Body of pancreas (tissue), 4 donors: ENCODE measurements around the gene DYNLT1. TPM values are rescaled to one million over a fixed set of nuclear protein-coding genes. Genes with fewer than 3 reads are reported as not detected.

ENCODE experiments used
- ATAC-seq: fragments of 150-250 bp; one replicate; pipeline ENCODE4 v1.9.1; 2016
- DNase-seq, 4 donors: peaks; one replicate each; pipeline ENCODE4 v3.0.0-alpha.2; 2019
- H3K27ac ChIP-seq, 4 donors: fragments of 200-600 bp; sonication (generic); 1 replicate in 3 of 4; 2 replicates in 1 of 4; pipeline versions ENCODE4 v1.5.1 to v1.6.1; 2016 to 2019; ENCODE audit warnings: mild to moderate bottlenecking in 1 of 4, mixed read lengths in 1 of 4, moderate library complexity in 1 of 4
- H3K27me3 ChIP-seq, 2 donors: fragments of 200-600 bp; sonication (generic); one replicate each; pipeline ENCODE4 v1.6.0; 2016; ENCODE audit warnings: mild to moderate bottlenecking in 1 of 2
- H3K36me3 ChIP-seq, 2 donors: fragments of 200-600 bp; sonication (generic); replicated peaks in 1 of 2; 2 replicates each; pipeline ENCODE4 v1.5.1; 2016; ENCODE audit warnings: low read depth in 2 of 2; ENCODE audit not compliant: insufficient read depth in 1 of 2
- H3K4me1 ChIP-seq: fragments of 200-600 bp; sonication (generic); one replicate; pipeline ENCODE4 v1.6.0; 2016
- H3K4me3 ChIP-seq, 2 donors: fragments of 200-600 bp; sonication (generic); 1 replicate in 1 of 2; 2 replicates in 1 of 2; pipeline ENCODE4 v1.5.1; 2016 to 2019
- H3K9me3 ChIP-seq, 3 donors: fragments of 200-600 bp; sonication (generic); 1 replicate in 2 of 3; 2 replicates in 1 of 3; pipeline ENCODE4 v1.5.1; 2016
- CTCF ChIP-seq, 7 experiments: fragments of 450-650 bp in 4 of 7; fragments of 200-600 bp in 3 of 7; sonication (generic) in 3 of 7; IDR thresholded peaks; one replicate each; pipeline ENCODE4 v1.5.1; 2016 to 2019; ENCODE audit warnings: antibody characterized with exemption in 7 of 7
- POLR2A ChIP-seq, 3 donors: fragments of 450-650 bp; IDR thresholded peaks; one replicate each; pipeline ENCODE4 v1.6.1; 2016; ENCODE audit warnings: antibody characterized with exemption in 3 of 3, mild to moderate bottlenecking in 2 of 3
- WGBS, 2 donors: methylation state at CpG; one replicate each; pipeline ENCODE4 v1.1.5; 2017; 5-methylcytosine and 5-hydroxymethylcytosine counted together
- intact Hi-C: fragments of 100-400 bp; cut with DNase I; formaldehyde crosslinking; loops from one replicate; pipeline ENCODE4 v1.15.1; 2023
- total RNA-seq, 2 donors: library from RNA; depleted of rRNA; stranded (reverse); fragments of >200 nt; gene quantifications; one replicate each; pipeline ENCODE4 v1.1.0, GENCODE V29; 2016

DYNLT1 gene
- total RNA-seq, 2 donors from 2014 or later, result 36.1 to 39.2 TPM

DNA sequence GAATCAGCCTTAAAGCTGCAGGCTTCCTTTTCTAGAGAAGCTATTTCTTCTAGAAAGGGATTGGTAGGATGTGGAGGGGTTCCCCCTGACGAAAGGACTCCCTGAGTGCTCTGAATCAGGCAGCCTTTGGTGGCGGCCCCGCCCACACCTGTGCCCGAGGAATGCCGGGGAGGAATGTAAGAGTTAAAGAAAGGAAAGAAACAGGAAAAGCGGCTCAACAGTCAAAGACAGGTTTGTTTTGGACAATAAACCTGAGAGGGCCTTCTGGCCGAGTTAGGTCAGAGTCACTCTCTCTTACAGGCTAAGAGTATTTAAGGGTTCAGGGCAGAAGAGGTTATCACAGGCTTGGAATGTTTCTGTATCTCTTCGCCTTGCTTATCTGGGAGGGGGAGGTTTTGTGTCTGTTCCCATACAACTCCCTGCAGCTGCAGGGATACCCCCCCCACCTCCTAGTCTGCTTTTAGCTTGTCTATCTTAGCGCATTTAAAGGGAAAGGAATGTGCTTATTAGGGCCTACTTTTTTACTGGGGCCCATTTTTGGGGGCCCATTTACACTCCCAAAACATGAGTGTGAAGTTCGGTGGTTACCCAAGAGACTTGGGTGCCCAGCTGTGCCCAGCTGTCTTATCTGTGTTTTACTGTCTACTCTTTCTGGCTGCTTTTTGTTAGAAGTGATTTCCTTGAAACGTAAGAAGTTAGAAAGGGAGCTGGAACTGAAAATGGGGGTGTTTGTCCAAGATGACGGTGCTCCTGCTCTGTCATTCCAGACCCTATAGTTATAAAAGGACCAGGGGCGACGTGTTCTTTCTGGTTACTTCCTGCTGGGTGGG lies 32.8 kb downstream of the DYNLT1 start:
- Histone ChIP-seq H3K36me3 (peaks cover 0 to 12% of the 10 kb centered on the region in 2 donors), H3K9me3 (no peaks in the 10 kb centered on the region), H3K4me3 (no peak overlapping the region), H3K27ac (peak overlapping the region in 2 of 4 donors; percentile 4 to 10), H3K27me3 (no peaks in the 10 kb centered on the region), H3K4me1 (peaks cover 11% of the 10 kb centered on the region)
- 47 to 65% methylated on average over 14 of the region's 14 CpGs for WGBS, 2 donors
- intact Hi-C loops, result no loop called here
- ATAC-seq (peak; percentile 50), DNase-seq (peak in 2 of 4 donors; percentile 15 to 29)
- TF ChIP-seq CTCF (IDR thresholded peaks at IDR 0.05), result no peak
- no peak for TF ChIP-seq POLR2A (IDR thresholded peaks at IDR 0.05)

- Histone ChIP-seq H3K27ac (peak overlapping the region in 1 of 4 donors; percentile 10), H3K36me3 (peaks cover 0 to 14% of the 10 kb centered on the region in 2 donors), H3K4me3 (no peak overlapping the region), H3K9me3 (no peaks in the 10 kb centered on the region), H3K4me1 (peaks cover 11% of the 10 kb centered on the region), H3K27me3 (no peaks in the 10 kb centered on the region)
- 56 to 67% methylated on average over 3 of the region's 3 CpGs for WGBS, 2 donors
- intact Hi-C loops, result no loop called here
- DNase-seq (no peak), ATAC-seq (no peak)
- no peak for TF ChIP-seq CTCF (IDR thresholded peaks at IDR 0.05)
- TF ChIP-seq POLR2A (IDR thresholded peaks at IDR 0.05), result no peak
Observed at GRCh38 chr6:158611039-158611438, 33.5 kb downstream of the DYNLT1 start.

DNA sequence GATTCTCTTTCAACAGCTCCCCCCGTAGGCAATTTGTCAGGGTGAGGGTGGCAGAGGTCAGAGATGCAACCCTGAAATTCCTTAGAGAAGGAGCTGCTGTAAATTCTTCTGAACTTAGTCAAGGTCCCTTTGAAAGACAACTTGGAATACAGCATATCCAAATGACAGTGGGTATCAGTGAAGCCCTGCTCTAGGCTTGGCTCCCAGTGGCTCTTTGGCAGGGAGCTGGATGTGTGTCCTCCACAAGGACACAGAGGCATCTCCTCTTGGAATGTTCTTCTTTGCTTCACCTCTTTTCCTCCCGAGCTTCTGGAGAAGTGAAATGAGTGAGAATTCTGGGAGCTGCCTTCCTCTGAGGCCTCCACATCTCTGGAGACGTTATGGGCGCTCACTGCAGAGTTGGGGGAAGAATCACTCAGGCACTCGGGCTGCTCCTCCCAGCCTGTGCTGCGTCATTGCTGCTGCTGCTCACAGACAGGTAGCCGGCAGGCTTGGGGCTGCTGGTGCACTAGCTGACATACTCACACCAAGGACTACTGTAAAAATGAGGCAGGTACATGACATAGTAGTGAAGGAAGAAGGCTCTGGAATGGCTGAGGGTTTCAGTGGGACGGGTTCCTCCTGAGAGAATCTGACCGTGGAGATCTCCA lies 34.1 kb downstream of the DYNLT1 start:
- no peak for DNase-seq
- Histone ChIP-seq H3K36me3 (peaks cover 0 to 19% of the 10 kb centered on the region in 2 donors), H3K27ac (no peak overlapping the region)

GRCh38 chr6:158609455-158610155 lies 34.9 kb downstream of the DYNLT1 start:
- Histone ChIP-seq H3K4me3 (no peak overlapping the region), H3K9me3 (no peaks in the 10 kb centered on the region), H3K27me3 (no peaks in the 10 kb centered on the region), H3K4me1 (peaks cover 11% of the 10 kb centered on the region), H3K36me3 (peaks cover 0 to 19% of the 10 kb centered on the region in 2 donors), H3K27ac (no peak overlapping the region)
- ATAC-seq (no peak), DNase-seq (no peak)
- TF ChIP-seq POLR2A (IDR thresholded peaks at IDR 0.05) (no peak), CTCF (IDR thresholded peaks at IDR 0.05) (no peak)
- intact Hi-C loops, result no loop called here
- WGBS, 2 donors, result 92 to 96% methylated on average over 12 to 13 of the region's 13 CpGs

More for the DNA sequence above, 34.1 kb downstream of the DYNLT1 start:
- WGBS, 2 donors, result 76 to 79% methylated on average over 9 of the region's 9 CpGs
- intact Hi-C loops, result no loop called here
- no peak for ATAC-seq
- H3K27me3 ChIP-seq, result no peaks in the 10 kb centered on the region
- peaks cover 11% of the 10 kb centered on the region for H3K4me1 ChIP-seq
- no peaks in the 10 kb centered on the region for H3K9me3 ChIP-seq
- TF ChIP-seq CTCF (IDR thresholded peaks at IDR 0.05) (no peak), POLR2A (IDR thresholded peaks at IDR 0.05) (no peak)
- no peak overlapping the region for H3K4me3 ChIP-seq
